AG08395 (cell line): ENCODE measurements around the gene MCRIP2.
A peak's percentile ranks its signal among the peaks of the same experiment; 100 is the strongest.

ENCODE experiments used
- DNase-seq: peaks from one replicate; pipeline ENCODE4 v3.0.0; 2012; ENCODE audit warnings: mixed read lengths, low spot score

MCRIP2 gene

DNA sequence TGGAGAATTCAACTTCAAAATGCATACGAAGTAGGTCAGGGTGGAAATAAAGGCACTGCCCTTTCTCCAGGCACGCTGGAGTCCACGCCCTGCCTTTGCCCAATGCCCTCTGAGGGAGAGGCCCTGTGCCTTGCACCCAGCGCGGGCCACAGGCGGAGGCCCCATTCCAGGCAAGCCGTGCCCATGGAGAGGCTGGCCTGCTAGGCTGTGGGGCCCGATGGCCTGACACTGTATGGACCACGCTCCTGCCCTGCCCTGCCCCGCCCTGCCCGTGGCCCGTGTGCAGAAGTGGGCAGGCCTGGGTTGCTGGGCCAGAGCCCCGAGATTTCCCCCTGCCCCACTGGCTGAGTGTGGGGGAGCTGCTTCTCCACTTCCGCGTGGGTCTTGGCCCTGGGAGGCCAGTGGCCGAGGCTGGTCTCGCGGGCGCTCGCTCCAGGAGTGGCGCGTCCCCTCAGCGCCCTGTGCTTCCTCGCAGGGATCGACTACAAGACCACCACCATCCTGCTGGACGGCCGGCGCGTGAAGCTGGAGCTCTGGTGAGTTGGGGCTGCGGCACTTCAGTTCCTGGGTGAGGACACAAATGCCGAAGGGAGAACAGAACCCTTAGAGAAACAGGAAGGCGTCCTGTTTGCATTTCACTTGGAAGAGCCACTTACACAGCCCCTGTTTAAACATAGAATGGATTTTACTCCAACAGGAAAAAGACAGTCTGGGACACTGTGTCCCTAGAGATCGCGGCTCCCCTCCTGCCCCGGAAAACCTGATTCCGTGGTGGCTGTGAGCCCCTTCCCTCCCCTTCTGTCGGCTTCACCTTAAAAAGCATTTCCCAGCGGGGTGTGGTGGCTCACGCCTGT, 24.7 kb upstream of the MCRIP2 start:
- DNase-seq = no peak

DNA sequence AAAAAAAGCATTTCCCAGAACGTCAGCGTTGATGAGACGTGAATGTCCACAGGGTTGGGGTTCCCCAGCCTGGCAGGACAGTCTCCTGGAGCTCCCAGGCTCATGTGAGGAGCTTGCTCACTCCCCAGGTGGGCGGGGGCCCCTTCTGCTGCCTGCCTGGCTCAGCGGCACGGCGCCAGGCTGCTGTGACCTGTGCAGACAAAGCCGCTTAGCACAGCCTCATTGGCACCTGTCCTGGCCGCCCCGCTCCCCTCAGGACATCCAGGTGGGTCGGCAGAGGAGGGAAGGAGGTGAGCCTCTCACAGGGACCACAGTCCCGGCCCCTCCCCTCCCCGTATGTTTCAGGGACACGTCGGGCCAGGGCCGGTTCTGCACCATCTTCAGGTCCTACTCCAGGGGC, 23.8 kb upstream of the MCRIP2 start:
- DNase-seq = no peak

DNA sequence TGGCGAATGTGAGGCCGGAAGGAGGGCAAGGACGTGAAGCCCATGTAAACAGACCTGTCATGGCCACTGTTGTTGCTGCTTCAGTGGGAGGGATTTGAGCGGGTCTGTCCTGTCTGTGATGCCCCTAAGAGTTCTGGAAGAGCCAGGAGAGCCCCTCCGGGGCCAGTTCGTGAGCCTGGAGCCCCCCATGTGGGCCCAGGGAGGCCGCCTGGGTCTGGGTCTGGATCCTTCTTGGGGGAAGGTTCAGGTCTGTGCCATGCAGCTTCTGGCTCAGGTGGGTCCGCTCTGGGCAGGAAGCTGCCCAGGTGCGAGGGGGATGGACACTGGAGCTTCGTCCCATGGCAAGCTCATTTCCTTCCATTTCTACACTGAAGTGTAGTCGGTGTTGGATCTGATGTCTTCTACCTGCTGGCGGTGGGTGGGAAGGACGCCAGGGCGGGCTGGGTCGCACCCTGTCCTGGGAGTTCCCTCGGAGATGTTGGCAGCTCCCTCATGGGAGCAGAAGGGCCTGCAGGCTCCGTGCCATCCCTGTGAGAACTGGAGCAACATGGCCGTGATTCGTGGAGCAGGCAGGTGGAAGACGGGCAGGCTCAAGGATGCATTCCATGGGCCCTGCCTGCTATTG, 22.0 kb upstream of the MCRIP2 start:
- DNase-seq = no peak

DNA sequence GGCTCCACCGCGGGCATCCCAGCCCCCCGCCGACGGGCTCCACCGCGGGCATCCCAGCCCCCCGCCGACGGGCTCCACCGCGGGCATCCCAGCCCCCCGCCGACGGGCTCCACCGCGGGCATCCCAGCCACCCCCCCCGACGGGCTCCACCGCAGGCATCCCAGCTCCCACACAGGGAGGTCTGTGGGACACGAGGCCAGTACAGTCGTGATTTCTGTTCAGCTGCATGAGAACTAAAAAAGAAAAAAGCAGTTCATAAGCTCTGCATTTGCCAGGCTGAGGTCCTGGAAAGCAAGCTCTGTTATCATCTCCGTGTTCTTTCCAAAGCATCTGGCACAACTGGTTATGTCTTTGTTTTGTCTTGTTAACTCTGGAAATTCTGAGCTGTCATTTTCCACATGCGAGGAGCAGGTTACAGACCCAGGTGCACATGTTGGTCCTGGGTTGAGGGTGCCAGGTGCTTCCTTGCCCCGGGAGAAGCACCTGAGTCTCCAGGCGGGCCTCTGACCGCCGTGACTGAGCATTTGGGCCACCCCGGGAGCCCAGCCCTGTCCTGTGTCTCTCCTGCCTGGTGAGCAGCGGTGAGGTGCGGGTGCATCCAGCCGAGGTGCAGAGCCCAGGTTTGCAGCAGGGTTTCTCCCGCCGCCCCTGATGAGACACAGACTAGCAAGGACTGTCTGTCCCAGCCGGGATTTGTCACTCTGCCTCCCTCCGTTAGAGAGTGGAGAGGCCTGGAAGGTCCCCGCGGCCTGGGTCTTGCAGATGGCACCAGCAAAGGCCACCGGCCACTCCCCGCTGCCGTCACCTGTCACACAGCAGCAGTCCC, 20.7 kb upstream of the MCRIP2 start:
- no peak for DNase-seq

DNA sequence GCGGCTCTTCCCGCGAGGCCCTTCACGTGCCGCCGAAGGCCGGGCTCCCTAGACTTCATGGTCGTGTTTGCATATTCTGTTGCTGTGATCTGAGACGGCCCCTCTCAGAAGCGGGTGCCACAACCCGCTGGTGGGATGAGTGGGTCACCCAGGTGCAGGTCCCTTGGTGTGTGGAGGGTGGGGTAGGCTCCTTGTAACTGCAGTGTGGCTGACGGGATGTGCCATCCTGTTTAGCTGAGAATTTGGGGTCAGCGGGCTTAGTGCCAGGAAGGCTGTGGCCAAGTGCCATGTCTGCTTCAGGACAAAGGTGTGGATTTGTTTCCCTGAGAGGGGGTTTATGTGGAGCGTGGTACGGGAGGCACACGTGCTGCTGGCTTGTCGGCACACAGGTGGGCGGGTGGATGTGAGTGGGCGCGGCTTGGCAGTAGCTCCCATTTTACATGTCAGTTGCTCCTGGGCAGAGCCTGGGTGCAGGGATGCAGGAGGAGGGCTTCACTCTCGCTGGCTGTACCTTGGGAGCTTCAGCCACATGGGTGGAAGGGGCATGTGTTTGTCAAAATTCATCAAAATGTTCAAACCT, 20.0 kb upstream of the MCRIP2 start:
- no peak for DNase-seq

DNA sequence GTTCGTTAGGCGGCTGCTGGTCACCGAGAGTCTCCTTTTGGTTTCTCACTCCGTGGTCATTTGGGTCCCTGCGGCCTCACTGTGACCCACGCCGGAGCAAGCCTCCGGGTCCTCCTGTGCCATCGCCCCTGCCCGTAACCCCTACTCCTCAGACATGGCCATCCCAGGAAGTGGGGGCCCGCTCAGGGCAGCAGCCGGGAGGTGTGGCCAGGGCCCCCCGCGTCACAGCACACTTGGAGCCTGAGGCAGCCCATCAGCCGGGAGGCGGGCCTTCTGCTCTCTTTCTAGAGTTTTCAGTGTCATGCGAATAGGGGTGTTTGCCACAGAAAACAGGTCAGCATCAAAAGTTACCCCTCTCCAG, 18.7 kb upstream of the MCRIP2 start:
- DNase-seq = no peak

DNA sequence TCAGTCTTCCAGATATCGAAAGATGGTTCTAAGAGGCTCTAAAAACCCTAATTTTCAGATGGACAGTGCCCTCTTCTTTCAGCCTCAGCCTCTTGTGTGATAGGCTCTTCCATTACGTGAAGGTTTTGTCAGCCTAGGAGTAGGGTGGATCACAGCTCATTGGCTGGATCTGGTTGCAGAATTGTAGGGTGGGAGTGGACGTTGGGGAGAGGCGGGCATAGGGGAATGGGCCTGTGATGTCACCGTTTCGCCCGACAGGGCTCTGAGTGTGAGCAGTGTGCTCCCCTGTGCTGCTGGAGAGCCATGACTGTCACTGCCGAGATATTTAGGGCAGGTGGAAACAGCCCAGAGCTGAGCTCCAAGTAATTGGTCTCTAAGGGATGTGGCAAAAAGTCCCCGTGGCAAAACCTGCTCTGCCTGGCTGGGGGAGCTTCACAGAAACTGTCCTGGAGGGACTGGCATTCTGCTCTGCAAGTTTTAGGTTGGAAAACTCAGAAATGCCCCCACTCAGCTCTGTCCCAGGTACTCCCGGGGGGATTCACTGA, 17.0 kb upstream of the MCRIP2 start:
- DNase-seq = no peak

DNA sequence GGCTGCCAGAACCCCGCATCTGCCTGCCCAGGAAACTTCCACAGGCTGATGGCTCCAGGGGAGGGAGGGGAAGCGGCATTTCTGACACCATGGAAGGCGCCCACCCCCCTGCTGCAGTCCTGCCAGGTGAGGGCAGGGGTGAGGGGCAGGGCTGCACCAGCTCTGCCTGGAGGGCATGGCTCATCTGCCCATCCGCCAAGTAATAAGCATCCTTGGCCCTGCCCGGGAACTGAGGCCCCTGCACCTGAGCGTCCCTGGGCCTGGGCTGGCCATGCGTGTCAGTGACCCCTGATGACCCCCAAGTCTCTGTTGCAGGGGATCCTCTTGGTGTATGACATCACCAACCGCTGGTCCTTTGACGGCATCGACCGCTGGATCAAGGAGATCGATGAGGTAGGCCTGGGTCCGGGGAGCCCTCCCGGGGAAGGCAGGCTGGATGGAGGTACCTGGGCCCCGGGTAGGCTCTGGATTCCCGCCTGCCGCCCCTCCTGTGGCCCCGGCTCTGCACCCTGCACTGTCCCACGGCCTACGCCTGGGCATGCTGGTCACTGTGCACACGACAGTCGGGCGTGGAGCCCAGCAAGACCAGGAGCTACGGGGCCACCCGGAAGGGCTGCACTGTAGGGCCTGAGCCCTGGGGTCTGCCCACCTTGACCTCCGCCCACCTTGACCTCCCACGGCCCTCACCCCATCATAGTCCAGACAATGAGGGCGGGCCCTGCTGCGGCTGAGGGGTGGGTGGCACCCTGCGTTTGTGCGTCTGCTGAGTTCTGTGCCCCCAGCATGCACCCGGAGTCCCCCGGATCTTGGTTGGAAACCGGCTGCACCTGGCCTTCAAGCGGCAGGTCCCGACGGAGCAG, 16.3 kb upstream of the MCRIP2 start:
- DNase-seq = no peak

DNA sequence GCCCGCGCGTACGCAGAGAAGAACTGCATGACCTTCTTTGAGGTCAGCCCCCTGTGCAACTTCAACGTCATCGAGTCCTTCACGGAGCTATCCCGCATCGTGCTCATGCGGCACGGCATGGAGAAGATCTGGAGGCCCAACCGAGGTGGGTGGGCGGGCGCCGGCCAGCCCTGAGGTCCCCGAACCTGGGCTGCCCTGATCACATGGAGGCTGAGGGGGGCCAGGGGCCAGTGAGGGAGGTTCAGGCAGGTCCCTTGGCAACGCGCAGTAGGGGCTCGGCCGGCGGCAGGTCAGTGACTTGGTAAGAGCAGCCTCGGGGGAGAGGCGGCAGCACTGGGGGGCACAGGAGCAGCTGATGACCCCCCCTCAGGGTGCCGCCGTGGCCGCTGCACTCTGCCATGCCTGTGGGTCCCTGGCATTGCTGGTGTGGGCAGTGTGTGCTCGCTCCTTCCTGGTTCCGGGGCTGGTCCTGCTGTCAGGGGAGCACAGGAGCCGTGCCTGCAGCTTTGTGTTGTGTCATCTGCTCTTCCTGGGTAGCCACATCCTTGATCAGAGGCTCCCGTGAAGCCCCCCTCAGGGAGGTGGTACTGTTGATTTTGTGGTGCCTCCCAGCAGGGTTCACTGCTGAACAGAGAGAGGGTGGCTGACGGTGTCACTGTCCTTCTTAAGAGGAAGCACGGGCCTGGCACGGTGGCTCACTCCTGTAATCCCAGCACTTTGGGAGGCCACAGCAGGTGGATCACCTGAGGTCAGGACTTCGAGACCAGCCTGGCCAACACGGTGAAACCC, 15.5 kb upstream of the MCRIP2 start:
- no peak for DNase-seq

DNA sequence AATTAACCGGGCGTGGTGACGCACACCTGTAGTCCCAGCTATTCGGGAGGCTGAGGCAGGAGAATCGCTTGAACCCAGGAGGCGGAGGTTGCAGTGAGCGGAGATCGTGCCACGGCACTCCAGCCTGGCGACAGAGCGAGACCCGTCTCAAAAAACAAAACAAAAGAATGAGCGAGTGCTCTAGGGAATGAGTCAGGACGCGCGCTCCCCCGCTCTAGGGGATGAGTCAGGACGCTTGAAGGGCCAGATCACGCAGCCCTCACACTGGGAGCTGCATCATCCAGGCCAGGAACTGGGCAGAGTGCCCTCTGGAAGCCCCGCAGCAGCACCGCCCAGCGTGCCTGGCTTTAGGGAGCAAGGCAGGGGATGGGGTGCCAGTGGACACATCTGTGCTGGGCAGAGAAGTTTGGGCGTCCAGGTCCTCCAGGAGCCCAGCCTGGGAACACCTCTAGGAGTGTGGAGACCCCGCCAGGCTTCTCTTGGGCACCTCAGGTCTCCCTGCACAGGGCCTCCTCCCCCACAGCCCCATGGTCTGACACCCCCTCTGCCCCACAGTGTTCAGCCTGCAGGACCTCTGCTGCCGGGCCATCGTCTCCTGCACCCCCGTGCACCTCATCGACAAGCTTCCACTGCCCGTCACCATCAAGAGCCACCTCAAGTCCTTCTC, 14.7 kb upstream of the MCRIP2 start:
- peak; percentile 98 for DNase-seq

DNA sequence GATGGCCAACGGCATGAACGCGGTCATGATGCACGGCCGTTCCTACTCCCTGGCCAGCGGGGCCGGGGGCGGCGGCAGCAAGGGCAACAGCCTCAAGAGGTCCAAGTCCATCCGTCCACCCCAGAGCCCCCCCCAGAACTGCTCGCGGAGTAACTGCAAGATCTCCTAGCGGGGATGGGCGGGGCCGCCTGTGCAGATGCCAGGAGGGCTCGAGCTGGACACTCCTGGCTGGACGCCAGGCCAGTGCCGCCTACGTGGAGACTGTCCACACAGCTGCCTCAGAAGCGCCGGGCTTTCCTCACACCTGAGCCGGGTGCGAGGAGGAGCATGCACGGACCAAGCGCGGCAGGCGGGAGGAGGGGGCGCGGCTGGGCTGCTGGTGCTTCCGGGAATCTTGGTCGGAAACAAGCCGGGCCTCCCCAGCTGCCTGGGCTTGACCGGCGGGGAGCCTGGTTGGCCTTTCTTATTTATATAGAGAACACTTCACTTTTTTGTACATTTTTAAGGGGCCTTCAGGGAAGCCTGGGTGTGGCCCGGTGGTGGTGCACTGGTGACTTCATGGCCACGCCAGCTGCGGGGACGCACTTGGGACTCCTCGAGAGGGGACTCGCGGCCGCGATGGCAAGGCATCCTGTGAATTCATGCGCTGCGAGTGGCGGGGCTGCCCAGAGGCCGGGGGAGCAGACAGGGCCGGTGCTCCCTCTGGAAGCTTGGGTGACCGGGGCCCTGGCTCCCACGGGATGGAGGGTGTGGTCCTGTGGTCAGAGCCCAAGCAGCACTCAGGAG, 14.0 kb upstream of the MCRIP2 start:
- DNase-seq = no peak

DNA sequence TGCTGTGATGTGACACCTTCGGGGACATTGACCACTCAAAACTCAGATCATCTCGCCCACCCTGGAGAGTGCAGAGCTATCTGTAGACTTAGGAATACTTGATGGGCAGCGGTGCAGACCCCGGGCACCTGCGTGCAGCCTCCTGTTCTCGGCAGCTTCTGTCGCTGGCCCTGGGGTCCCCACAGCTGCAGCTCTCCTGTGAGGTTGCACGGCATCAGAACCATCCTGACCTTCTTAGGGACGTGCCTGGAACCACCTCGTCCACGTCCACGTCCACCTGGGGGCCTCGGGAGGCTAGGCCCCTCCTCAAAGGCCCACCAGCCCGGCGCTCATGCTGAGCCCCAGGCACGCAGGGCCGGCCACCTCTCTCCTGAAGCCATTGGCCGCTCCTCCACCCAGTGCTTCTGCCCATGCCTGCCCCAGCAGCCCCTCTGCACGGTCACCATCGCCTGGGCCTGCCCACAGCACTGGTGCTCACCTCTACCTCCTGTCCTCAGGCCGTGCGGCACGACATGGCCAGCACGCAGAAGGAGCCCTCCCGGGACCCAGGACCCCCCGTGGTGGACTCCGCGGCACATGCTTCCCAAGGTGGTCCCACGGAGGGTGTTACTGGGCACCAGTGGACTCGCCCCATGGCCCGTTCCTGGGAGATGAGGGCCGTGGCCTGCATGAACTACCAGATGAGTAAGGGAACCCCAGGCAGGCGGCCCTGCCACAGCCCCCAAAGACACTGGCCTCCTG, 13.1 kb upstream of the MCRIP2 start:
- DNase-seq = no peak

DNA sequence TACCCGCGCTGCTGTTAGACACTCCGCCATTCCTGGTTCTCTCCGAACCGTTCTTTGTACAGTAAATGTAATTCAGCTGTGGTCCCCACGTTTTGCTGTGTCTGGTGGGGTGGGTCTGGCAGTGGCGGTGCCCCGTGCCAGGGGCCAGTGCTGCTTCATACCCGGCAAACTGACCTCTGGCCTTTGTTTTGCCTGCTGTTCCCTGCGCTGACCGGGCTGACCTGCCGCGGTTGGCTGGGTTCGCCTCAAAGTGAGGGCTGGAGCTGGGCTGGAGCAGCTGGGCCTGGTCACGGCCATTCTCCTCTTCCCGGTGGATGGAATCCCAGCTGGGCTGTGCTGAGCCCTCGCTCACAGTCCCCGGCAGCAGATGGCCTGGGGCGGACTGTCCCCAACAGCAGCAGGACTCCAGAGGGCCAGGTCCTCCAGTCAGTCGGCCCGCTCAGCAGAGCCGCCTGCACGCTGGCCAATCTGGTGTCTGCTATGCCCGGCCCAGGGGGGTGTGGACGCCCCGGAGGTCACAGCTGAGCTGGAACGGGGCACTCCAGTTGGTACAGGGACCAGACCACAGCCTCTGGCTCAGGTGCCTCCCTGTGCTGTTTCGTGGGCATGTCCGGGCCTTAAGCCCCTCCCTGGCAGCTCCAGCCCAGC, 12.3 kb upstream of the MCRIP2 start:
- no peak for DNase-seq

DNA sequence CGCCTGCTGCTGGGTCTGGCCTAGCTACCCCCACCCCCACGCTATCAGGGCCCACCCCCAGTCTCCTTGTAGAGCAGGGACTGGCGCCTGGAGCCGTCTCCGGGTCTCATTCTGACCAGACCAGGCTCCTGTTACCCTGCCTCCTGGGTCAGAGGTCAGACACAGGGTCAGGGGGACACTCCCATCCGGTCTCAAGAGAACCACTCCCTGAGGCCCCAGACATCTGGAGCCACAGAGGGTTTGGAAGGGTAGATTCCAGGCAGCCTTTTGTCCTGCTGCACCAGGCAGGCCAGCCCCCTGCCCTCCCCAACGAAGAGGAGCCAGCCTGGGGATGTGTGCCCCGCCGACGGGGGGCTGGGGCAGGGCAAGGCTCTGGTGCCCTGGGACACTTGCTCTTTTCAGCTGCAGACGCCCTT, 11.8 kb upstream of the MCRIP2 start:
- no peak for DNase-seq

DNA sequence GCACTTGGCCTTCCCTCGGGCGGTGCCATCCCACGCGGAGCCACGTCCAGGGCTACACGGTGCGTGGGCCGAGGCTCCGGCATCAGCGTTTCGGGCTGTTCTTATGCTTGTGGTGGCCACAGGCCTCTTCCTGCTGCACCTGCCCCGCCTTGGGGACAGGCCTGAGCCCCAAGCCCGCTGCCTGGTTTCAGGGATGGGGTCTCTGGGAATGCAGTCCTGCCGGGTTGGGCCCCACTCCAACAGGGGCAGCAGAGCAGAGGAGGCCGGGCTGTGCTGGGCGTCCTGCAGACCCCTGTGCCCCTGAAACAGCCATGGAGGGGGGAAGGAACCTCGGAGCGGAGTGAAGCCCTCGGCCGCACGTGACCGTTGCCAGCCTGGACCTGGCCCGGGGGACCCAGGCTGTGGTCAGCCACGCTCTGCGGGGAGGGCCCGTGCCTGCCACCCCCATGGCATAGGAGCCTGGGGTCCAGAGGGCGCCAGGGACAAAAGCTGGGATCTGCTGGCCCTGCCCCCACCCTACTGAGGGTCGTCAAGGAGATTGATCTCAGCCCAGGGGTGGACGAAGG, 11.3 kb upstream of the MCRIP2 start:
- DNase-seq = no peak

DNA sequence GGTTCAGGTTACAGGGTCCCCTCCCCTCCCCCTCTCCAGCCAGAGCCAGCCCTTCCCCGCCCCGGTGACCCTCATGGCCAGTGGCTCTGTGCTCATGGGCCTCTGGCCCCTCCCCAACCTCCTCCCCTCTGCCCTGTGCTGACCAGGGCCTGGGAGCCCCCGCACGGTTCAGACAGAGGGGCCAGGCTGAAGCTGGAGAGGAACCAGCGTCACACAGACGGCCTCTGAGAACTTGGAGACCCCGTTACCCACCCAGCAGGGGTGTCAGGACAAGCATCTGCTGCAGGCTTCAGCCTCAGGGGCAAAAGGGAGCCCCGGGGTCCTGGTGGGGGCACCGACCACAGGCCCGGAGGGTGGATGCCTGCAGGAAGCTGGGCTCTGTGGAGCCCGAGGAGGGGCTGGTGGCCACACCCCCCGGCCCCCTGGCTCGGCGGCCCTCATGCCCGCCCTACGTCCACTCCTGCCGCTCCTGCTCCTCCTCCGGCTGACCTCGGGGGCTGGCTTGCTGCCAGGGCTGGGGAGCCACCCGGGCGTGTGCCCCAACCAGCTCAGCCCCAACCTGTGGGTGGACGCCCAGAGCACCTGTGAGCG, 10.7 kb upstream of the MCRIP2 start, which contains the start of gene WFIKKN1:
WFIKKN1 (plus strand) TSS at position 171 of the 591 bp plus-strand sequence; CDS start at position 440, 269 bp downstream.
- DNase-seq = no peak

DNA sequence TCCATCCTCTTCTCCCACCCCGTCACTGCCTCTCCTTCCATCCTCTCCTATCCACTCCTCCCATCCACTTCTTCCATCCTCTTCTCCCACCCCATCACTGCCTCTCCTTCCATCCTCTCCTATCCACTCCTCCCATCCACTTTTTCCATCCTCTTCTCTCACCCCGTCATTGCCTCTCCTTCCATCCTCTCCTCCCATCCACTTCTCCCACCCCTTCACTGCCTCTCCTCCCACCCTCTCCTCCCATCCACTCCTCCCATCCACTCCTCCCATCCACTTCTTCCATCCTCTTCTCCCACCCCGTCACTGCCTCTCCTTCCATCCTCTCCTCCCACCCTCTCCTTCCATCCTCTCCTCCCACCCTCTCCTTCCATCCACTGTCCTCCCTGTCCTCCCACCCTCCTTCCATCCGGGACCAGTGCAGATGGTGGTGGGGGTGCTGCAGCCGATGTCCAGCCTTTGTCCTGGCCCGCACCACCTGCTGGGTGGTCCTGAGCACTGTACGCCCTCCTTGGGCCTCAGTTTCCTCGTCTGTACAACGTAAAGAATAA, 9.7 kb upstream of the MCRIP2 start:
- no peak for DNase-seq
